Tibial artery (tissue), 4 donors: Measurements from ENCODE around the gene RAB11B.

Experiments used
- DNase-seq, 2 donors: peaks; one replicate each; pipeline ENCODE4 v3.0.0-alpha.2; 2019
- H3K27ac ChIP-seq, 2 donors: fragments of 200-600 bp; sonication (generic) in 1 of 2; 1 replicate in 1 of 2; 2 replicates in 1 of 2; pipeline ENCODE4 v1.5.1; 2018 to 2019; ENCODE audit warnings: mild to moderate bottlenecking in 1 of 2
- H3K27me3 ChIP-seq, 2 donors: fragments of 200-600 bp; sonication (generic) in 1 of 2; one replicate each; pipeline versions ENCODE4 v1.5.1 to v1.6.0; 2016 to 2019
- H3K36me3 ChIP-seq, 3 donors: fragments of 200-600 bp; sonication (generic) in 2 of 3; one replicate each; pipeline ENCODE4 v1.5.1; 2016 to 2019; ENCODE audit warnings: mild to moderate bottlenecking in 2 of 3
- H3K4me1 ChIP-seq, 4 donors: fragments of 200-600 bp; sonication (generic) in 2 of 4; 1 replicate in 3 of 4; 2 replicates in 1 of 4; pipeline ENCODE4 v1.5.1; 2016 to 2019
- H3K4me3 ChIP-seq, 2 donors: fragments of 200-600 bp; sonication (generic) in 1 of 2; 1 replicate in 1 of 2; 2 replicates in 1 of 2; pipeline ENCODE4 v1.5.1; 2018 to 2019; ENCODE audit warnings: mild to moderate bottlenecking in 2 of 2
- H3K9me3 ChIP-seq, 3 donors: fragments of 200-600 bp; sonication (generic) in 1 of 3; one replicate each; pipeline ENCODE4 v1.5.1; 2016 to 2019
- CTCF ChIP-seq, 2 experiments: fragments of 200-600 bp in 1 of 2; fragments of 450-650 bp in 1 of 2; IDR thresholded peaks; one replicate each; pipeline ENCODE4 v1.5.1; 2017 to 2019; ENCODE audit warnings: antibody characterized with exemption in 2 of 2, mild to moderate bottlenecking in 1 of 2, moderate library complexity in 1 of 2
- intact Hi-C: fragments of 100-400 bp; cut with DNase I; formaldehyde crosslinking; loops from one replicate; pipeline ENCODE4 v1.15.0; 2023; ENCODE audit warnings: low total_unique reads

Gene RAB11B

GRCh38 chr19:8397746-8398310 lies 7.7 kb downstream of the RAB11B start:
- H3K27ac ChIP-seq: no peak overlapping the region
- no peaks in the 10 kb centered on the region for H3K9me3 ChIP-seq
- no peak for DNase-seq
- intact Hi-C loops: loop anchor here (1.0 kb wide), 1 partner anchor 44 kb away; no protein-coding TSS in a partner anchor
- no peak for TF ChIP-seq CTCF (IDR thresholded peaks at IDR 0.05)
- peaks cover 18 to 37% (median 34%) of the 10 kb centered on the region in 3 donors for H3K36me3 ChIP-seq
- peaks cover 4 to 56% (median 46%) of the 10 kb centered on the region in 4 donors for H3K4me1 ChIP-seq
- no peaks in the 10 kb centered on the region for H3K27me3 ChIP-seq
- H3K4me3 ChIP-seq: no peak overlapping the region

- H3K36me3 ChIP-seq: peaks cover 24 to 42% (median 39%) of the 10 kb centered on the region in 3 donors
Observed at GRCh38 chr19:8398311-8398771, 8.2 kb downstream of the RAB11B start.

GRCh38 chr19:8399681-8400188 lies 9.6 kb downstream of the RAB11B start:
- Histone ChIP-seq H3K27ac (no peak overlapping the region), H3K9me3 (no peaks in the 10 kb centered on the region), H3K36me3 (peaks cover 38 to 56% (median 51%) of the 10 kb centered on the region in 3 donors), H3K27me3 (no peaks in the 10 kb centered on the region), H3K4me3 (no peak overlapping the region), H3K4me1 (peaks cover 0 to 37% (median 28%) of the 10 kb centered on the region in 4 donors)
- DNase-seq: no peak
- no peak for TF ChIP-seq CTCF (IDR thresholded peaks at IDR 0.05)
- intact Hi-C loops: no loop called here

More at GRCh38 chr19:8398311-8398771, 8.2 kb downstream of the RAB11B start:
- intact Hi-C loops: no loop called here
- Histone ChIP-seq H3K27ac (no peak overlapping the region), H3K4me3 (no peak overlapping the region), H3K4me1 (peaks cover 1 to 51% (median 40%) of the 10 kb centered on the region in 4 donors), H3K9me3 (no peaks in the 10 kb centered on the region), H3K27me3 (no peaks in the 10 kb centered on the region)
- DNase-seq: no peak
- TF ChIP-seq CTCF (IDR thresholded peaks at IDR 0.05): no peak

GRCh38 chr19:8401981-8402411 lies 11.8 kb downstream of the RAB11B start:
- H3K36me3 ChIP-seq: peaks cover 42 to 75% (median 60%) of the 10 kb centered on the region in 3 donors
- DNase-seq: no peak
- H3K27me3 ChIP-seq: no peaks in the 10 kb centered on the region
- H3K4me3 ChIP-seq: no peak overlapping the region
- no peaks in the 10 kb centered on the region for H3K9me3 ChIP-seq
- no peak for TF ChIP-seq CTCF (IDR thresholded peaks at IDR 0.05)
- no peak overlapping the region for H3K27ac ChIP-seq
- peaks cover 0 to 16% (median 11%) of the 10 kb centered on the region in 4 donors for H3K4me1 ChIP-seq
- intact Hi-C loops: no loop called here

- intact Hi-C loops: no loop called here
- no peak for DNase-seq
- TF ChIP-seq CTCF (IDR thresholded peaks at IDR 0.05): no peak
Observed at GRCh38 chr19:8403098-8403819, 13.1 kb downstream of the RAB11B start.

More at GRCh38 chr19:8403098-8403819, 13.1 kb downstream of the RAB11B start:
- H3K4me1 ChIP-seq: peaks cover 0 to 3% (median 1%) of the 10 kb centered on the region in 4 donors
- H3K9me3 ChIP-seq: no peaks in the 10 kb centered on the region
- H3K4me3 ChIP-seq: no peak overlapping the region
- H3K27me3 ChIP-seq: no peaks in the 10 kb centered on the region
- H3K36me3 ChIP-seq: peaks cover 42 to 75% (median 60%) of the 10 kb centered on the region in 3 donors
- H3K27ac ChIP-seq: no peak overlapping the region
